Astrocyte (in vitro differentiated cells and primary cell): ENCODE results near the gene BYSL. TPM values are rescaled to one million over a fixed set of nuclear protein-coding genes. Genes with fewer than 3 reads are reported as not detected.

Experiments
- DNase-seq: peaks from one replicate; pipeline ENCODE4 v3.0.0-alpha.2; 2010; ENCODE audit warnings: low read depth
- FAIRE-seq: peaks from 2 replicates; lab custom pipeline; 2011; peaks lifted over from hg19 to GRCh38; lab: Jason Lieb, UNC
- H2AFZ ChIP-seq: 2 replicates; pipeline ENCODE4 v1.6.0; 2012; ENCODE audit warnings: low read depth, low read length, inconsistent platforms
- H3K27ac ChIP-seq: 2 replicates; pipeline ENCODE4 v1.5.1; 2011; ENCODE audit warnings: low read depth, low read length, inconsistent platforms
- H3K27me3 ChIP-seq: 2 replicates; pipeline ENCODE4 v1.6.0; 2011; ENCODE audit warnings: low read length, inconsistent platforms; ENCODE audit not compliant: insufficient read depth
- H3K36me3 ChIP-seq: 2 replicates; pipeline ENCODE4 v1.5.1; 2011; ENCODE audit warnings: low read length, inconsistent platforms; ENCODE audit not compliant: insufficient read depth
- H3K4me1 ChIP-seq: 2 replicates; pipeline ENCODE4 v1.5.1; 2011; ENCODE audit warnings: low read length, inconsistent platforms; ENCODE audit not compliant: insufficient read depth
- H3K4me2 ChIP-seq: 2 replicates; pipeline ENCODE4 v1.6.0; 2012; ENCODE audit warnings: low read length, inconsistent platforms
- H3K4me3 ChIP-seq: 2 replicates; pipeline ENCODE4 v1.5.1; 2011; ENCODE audit warnings: low read depth, mild to moderate bottlenecking, low read length, inconsistent platforms; ENCODE audit not compliant: insufficient read depth
- H3K79me2 ChIP-seq: 2 replicates; pipeline ENCODE4 v1.6.0; 2012; ENCODE audit warnings: mild to moderate bottlenecking, low read length, inconsistent platforms; ENCODE audit not compliant: insufficient read depth
- H3K9ac ChIP-seq: 2 replicates; pipeline ENCODE4 v1.6.0; 2012; ENCODE audit warnings: mild to moderate bottlenecking, low read length, inconsistent platforms
- H3K9me3 ChIP-seq: 2 replicates; pipeline ENCODE4 v1.5.1; 2012; ENCODE audit warnings: low read depth, mild to moderate bottlenecking, low read length, inconsistent platforms; ENCODE audit not compliant: insufficient read depth
- H4K20me1 ChIP-seq: 2 replicates; pipeline ENCODE4 v1.6.0; 2012; ENCODE audit warnings: low read length, inconsistent platforms; ENCODE audit not compliant: insufficient read depth
- H3K27ac Mint-ChIP-seq: one replicate; pipeline ENCODE4 v1.8.0; 2021; ENCODE audit warnings: mild to moderate bottlenecking, mixed read lengths; ENCODE audit not compliant: unreplicated experiment
- H3K27me3 Mint-ChIP-seq: one replicate; pipeline ENCODE4 v1.8.0; 2021; ENCODE audit warnings: low read depth, mixed read lengths; ENCODE audit not compliant: unreplicated experiment
- H3K36me3 Mint-ChIP-seq: one replicate; pipeline ENCODE4 v1.8.0; 2021; ENCODE audit warnings: low read depth, mixed read lengths; ENCODE audit not compliant: unreplicated experiment
- H3K4me1 Mint-ChIP-seq: one replicate; pipeline ENCODE4 v1.8.0; 2021; ENCODE audit warnings: low read depth, mixed read lengths; ENCODE audit not compliant: unreplicated experiment
- H3K4me3 Mint-ChIP-seq: one replicate; pipeline ENCODE4 v1.8.0; 2021; ENCODE audit warnings: mild to moderate bottlenecking, moderate library complexity, mixed read lengths; ENCODE audit not compliant: unreplicated experiment
- H3K9me3 Mint-ChIP-seq: one replicate; pipeline ENCODE4 v1.8.0; 2021; ENCODE audit warnings: mild to moderate bottlenecking, mixed read lengths; ENCODE audit not compliant: unreplicated experiment
- EZH2 ChIP-seq: IDR thresholded peaks from 2 replicates; pipeline ENCODE4 v1.6.1; 2012; ENCODE audit warnings: mild to moderate bottlenecking, low read length, inconsistent platforms; ENCODE audit not compliant: insufficient read depth
- total RNA-seq: library from RNA; stranded (reverse); gene quantifications from 2 replicates; pipeline ENCODE4 v1.2.1, GENCODE V29; 2021
- TF ChIP-seq, protein P1 (sequence below): IDR thresholded peaks from 2 replicates; pipeline ENCODE4 v1.5.1; 2011; ENCODE audit warnings: low read depth, mild to moderate bottlenecking, inconsistent platforms, low read length, moderate library complexity; ENCODE audit not compliant: insufficient read depth

The BYSL gene
- total RNA-seq, 1 donor from 2014 or later, result 41.2 TPM

DNA sequence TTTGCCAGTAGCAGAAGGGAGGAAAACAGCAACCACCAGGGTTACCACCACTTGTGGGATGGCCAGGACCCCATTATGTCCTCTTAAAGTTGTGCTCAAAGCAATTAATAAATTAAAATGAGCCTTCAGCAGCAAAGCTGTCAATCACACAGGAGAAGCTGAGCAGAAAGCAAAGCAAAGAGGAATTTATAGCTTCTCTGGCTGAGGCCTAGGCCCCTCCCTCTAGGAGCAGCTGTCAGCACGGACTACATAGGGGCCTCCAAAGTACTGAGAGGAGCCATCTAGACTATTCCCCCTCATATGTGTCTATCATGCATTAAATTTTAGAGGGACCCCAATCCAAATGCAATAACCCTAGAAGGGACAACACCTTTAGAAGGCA lies 13.9 kb downstream of the BYSL start:
- no peaks in the 10 kb centered on the region for H3K9me3 ChIP-seq
- no peak overlapping the region for H2AFZ ChIP-seq
- H3K36me3 Mint-ChIP-seq, result peaks cover 13% of the 10 kb centered on the region
- no peak overlapping the region for H3K9ac ChIP-seq
- H3K4me3 Mint-ChIP-seq, result no peak overlapping the region
- FAIRE-seq (no peak), DNase-seq (no peak)
- no peak overlapping the region for H3K4me2 ChIP-seq
- H3K4me1 ChIP-seq, result peaks cover 13% of the 10 kb centered on the region
- H3K79me2 ChIP-seq, result peaks cover 33% of the 10 kb centered on the region
- H3K27me3 Mint-ChIP-seq, result no peaks in the 10 kb centered on the region
- no peaks in the 10 kb centered on the region for H3K27me3 ChIP-seq
- H3K27ac Mint-ChIP-seq, result no peak overlapping the region
- peaks cover 46% of the 10 kb centered on the region for H3K36me3 ChIP-seq
- peaks cover 24% of the 10 kb centered on the region for H3K4me1 Mint-ChIP-seq
- TF ChIP-seq, protein P1, sequence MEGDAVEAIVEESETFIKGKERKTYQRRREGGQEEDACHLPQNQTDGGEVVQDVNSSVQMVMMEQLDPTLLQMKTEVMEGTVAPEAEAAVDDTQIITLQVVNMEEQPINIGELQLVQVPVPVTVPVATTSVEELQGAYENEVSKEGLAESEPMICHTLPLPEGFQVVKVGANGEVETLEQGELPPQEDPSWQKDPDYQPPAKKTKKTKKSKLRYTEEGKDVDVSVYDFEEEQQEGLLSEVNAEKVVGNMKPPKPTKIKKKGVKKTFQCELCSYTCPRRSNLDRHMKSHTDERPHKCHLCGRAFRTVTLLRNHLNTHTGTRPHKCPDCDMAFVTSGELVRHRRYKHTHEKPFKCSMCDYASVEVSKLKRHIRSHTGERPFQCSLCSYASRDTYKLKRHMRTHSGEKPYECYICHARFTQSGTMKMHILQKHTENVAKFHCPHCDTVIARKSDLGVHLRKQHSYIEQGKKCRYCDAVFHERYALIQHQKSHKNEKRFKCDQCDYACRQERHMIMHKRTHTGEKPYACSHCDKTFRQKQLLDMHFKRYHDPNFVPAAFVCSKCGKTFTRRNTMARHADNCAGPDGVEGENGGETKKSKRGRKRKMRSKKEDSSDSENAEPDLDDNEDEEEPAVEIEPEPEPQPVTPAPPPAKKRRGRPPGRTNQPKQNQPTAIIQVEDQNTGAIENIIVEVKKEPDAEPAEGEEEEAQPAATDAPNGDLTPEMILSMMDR, result no peak
- TF ChIP-seq EZH2, result no peak
- no peak overlapping the region for H3K4me3 ChIP-seq
- no peak overlapping the region for H3K27ac ChIP-seq
- H3K9me3 Mint-ChIP-seq, result no peaks in the 10 kb centered on the region
- H4K20me1 ChIP-seq, result peaks cover 90% of the 10 kb centered on the region

DNA sequence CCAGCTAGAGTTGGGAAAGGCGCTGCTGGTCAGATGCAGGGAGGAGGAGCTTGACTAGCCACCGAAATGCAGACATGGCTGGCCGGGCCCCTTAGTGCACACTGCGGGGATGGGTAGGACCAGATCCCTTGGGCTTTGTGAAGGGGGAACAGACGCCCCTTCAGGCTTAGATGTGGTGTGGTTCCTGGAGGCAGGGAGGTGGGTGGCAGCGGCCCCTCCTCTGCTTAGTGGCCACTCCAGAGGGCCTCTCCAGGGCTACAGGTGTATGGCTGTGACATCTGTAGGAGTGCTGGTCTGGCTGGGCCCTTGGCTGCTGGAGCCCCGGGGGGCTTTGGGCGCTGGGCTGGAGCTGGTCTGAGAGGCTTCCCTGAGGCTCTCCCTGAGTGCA lies 14.4 kb downstream of the BYSL start:
- Histone ChIP-seq H3K36me3 (peaks cover 41% of the 10 kb centered on the region), H3K27me3 (no peaks in the 10 kb centered on the region), H3K4me1 (peaks cover 16% of the 10 kb centered on the region), H4K20me1 (peaks cover 87% of the 10 kb centered on the region), H3K4me3 (no peak overlapping the region), H3K9me3 (no peaks in the 10 kb centered on the region), H3K79me2 (peaks cover 38% of the 10 kb centered on the region), H3K27ac (no peak overlapping the region), H2AFZ (no peak overlapping the region), H3K9ac (no peak overlapping the region), H3K4me2 (no peak overlapping the region)
- no peak overlapping the region for H3K4me3 Mint-ChIP-seq
- peaks cover 27% of the 10 kb centered on the region for H3K4me1 Mint-ChIP-seq
- TF ChIP-seq EZH2, result no peak
- TF ChIP-seq, protein P1, result no peak
- H3K27me3 Mint-ChIP-seq, result no peaks in the 10 kb centered on the region
- no peak overlapping the region for H3K27ac Mint-ChIP-seq
- DNase-seq (no peak), FAIRE-seq (no peak)
- no peaks in the 10 kb centered on the region for H3K9me3 Mint-ChIP-seq
- H3K36me3 Mint-ChIP-seq, result peaks cover 13% of the 10 kb centered on the region

- H3K9me3 ChIP-seq, result no peaks in the 10 kb centered on the region
- H3K27me3 ChIP-seq, result no peaks in the 10 kb centered on the region
- Mint-ChIP-seq H3K4me1 (peaks cover 27% of the 10 kb centered on the region), H3K4me3 (peak overlapping the region; percentile 66), H3K9me3 (no peaks in the 10 kb centered on the region), H3K27me3 (no peaks in the 10 kb centered on the region), H3K36me3 (peaks cover 13% of the 10 kb centered on the region), H3K27ac (no peak overlapping the region)
- H3K27ac ChIP-seq, result no peak overlapping the region
- H3K79me2 ChIP-seq, result peaks cover 44% of the 10 kb centered on the region
- no peak overlapping the region for H2AFZ ChIP-seq
- peak overlapping the region; percentile 36 for H3K4me2 ChIP-seq
- H3K4me3 ChIP-seq, result no peak overlapping the region
- H3K36me3 ChIP-seq, result peaks cover 35% of the 10 kb centered on the region
- no peak for TF ChIP-seq EZH2
- TF ChIP-seq, protein P1, result peak; percentile 81
- no peak overlapping the region for H3K9ac ChIP-seq
- FAIRE-seq (no peak), DNase-seq (peak; percentile 72)
- peaks cover 16% of the 10 kb centered on the region for H3K4me1 ChIP-seq
- H4K20me1 ChIP-seq, result peaks cover 81% of the 10 kb centered on the region
These were observed 15.0 kb downstream of the BYSL start for GRCh38 chr6:41936073-41936837.
